Measurements from ENCODE around the gene ACVRL1.

ACVRL1 gene

DNA sequence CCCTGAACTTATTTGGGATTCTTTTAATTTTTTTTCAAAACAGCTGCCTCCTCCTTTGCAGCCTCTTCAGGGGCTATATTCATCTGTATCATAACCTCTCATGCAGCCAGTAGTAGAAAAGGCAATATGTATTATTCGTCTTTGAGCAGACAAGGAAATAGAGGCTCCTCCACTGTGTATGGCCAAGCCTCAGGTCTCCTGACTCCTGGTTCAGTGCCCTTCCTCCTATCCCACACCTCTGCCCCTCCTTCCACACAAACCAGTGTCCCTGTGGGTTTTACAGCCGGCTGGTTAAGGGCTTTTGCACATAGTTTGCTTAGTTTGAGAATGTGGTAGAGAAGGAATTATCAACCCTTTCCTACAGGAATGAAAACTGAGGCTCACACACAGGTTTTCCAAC lies 8.8 kb upstream of the ACVRL1 start:
- DNase-seq (ENCODE audit: low read depth), result no peak
- TF ChIP-seq, protein P1, sequence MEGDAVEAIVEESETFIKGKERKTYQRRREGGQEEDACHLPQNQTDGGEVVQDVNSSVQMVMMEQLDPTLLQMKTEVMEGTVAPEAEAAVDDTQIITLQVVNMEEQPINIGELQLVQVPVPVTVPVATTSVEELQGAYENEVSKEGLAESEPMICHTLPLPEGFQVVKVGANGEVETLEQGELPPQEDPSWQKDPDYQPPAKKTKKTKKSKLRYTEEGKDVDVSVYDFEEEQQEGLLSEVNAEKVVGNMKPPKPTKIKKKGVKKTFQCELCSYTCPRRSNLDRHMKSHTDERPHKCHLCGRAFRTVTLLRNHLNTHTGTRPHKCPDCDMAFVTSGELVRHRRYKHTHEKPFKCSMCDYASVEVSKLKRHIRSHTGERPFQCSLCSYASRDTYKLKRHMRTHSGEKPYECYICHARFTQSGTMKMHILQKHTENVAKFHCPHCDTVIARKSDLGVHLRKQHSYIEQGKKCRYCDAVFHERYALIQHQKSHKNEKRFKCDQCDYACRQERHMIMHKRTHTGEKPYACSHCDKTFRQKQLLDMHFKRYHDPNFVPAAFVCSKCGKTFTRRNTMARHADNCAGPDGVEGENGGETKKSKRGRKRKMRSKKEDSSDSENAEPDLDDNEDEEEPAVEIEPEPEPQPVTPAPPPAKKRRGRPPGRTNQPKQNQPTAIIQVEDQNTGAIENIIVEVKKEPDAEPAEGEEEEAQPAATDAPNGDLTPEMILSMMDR (IDR thresholded peaks at IDR 0.05; ENCODE audit: low read depth, low read length, missing control alignments), result no peak
- H3K4me3 ChIP-seq (ENCODE audit: low read depth, low read length), result no peak overlapping the region

DNA sequence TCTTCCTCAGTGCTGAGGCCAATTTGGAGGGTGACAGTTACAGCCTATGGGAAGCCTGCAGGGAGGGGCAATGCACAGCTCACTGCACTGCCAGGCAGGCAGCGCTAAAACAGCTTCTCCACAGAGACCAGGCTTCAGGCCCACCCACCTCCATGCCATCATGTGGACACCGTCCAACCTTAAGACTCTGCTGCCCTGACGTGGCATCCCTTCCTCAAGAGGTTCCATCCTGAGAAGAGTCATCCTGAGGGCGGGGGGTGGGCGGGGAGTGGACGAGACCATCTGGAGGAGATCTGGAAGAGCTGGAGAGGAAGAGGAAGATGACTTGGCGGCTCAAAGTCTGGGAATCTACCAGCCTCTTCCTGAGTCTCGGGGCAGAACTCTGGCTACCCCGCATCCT lies 8.4 kb upstream of the ACVRL1 start:
- TF ChIP-seq, protein P1 (IDR thresholded peaks at IDR 0.05; ENCODE audit: low read depth, low read length, missing control alignments), result no peak
- no peak overlapping the region for H3K4me3 ChIP-seq (ENCODE audit: low read depth, low read length)
- no peak for DNase-seq (ENCODE audit: low read depth)

DNA sequence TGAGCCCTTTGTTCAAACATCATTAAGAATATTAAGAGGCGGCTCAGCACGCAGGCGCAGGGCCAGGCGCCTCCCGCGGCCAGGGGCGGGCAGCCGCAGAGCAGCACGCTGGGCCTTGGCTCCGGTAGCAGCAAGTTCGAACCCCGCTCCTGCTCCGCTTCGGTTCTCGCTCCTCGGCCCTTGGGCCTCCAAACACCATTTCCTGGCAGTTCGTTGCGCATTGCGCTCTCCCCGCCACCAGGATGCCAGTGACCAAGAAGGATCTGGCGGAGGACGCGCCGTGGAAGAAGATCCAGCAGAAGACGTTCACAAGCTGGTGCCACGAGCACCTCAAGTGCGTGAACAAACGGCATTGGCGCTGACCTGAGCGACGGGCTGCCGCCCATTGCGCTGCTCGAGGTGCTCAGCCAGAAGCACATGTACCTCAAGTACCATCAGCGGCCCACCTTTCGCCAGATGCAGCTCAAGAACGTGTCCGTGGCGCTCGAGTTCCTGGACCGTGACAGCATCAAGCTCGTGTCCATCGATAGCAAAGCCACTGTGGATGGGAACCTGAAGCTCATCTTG lies 6.9 kb upstream of the ACVRL1 start:
- TF ChIP-seq, protein P1 (IDR thresholded peaks at IDR 0.05; ENCODE audit: low read depth, low read length, missing control alignments), result no peak
- DNase-seq (ENCODE audit: low read depth), result no peak
- H3K4me3 ChIP-seq (ENCODE audit: low read depth, low read length), result no peak overlapping the region

DNA sequence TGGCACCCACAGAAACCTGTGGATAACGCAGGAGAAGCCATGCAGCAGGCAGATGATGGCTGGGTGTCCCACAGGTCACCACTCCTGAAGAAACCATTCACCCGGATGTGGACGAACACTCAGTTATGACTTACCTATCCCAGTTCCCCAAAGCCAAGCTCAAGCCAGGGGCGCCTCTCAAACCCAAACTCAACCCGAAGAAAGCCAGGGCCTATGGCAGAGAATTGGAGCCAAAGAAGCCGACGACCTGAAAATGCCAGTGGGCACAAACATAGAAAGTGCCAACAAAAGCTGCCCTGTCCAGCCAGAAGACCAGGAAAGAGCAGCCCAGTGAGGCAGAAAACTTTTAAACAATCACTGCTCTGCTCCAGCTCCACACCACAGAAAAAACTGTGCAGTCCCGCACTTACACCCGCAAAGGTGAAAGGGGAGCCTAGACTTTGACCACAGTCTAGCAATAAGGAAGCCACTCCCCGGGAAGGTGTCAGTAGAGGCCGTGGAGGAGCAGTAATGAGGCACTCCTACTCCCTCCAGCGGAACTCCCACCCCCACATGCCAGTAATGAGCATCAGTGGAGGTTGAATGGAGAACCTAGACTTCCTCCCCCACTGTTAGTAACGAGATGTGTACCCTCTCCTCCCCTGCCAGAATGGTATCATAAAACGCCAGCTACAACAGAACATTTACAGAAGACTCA lies 6.0 kb upstream of the ACVRL1 start:
- no peak for DNase-seq (ENCODE audit: low read depth)
- TF ChIP-seq, protein P1 (IDR thresholded peaks at IDR 0.05; ENCODE audit: low read depth, low read length, missing control alignments), result no peak
- H3K4me3 ChIP-seq (ENCODE audit: low read depth, low read length), result no peak overlapping the region

DNA sequence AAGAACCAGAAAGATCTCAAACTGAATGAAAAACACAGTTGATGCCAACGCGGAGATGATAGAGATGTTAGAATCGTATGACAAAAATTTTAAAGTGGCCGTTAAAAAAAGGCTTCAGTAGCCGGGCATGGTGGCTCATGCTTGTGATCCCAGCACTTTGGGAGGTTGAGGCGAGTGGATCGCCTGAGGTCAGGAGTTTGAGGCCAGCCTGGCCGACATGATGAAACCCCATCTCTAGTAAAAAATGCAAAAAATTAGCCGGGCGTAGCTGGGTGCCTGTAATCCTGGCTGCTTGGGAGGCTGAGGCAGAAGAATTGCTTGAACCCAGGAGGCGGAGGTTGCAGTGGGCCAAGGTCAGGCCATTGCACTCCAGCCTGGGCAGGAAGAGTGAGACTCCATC lies 5.4 kb upstream of the ACVRL1 start:
- DNase-seq (ENCODE audit: low read depth), result no peak
- TF ChIP-seq, protein P1 (IDR thresholded peaks at IDR 0.05; ENCODE audit: low read depth, low read length, missing control alignments), result no peak
- H3K4me3 ChIP-seq (ENCODE audit: low read depth, low read length), result no peak overlapping the region

DNA sequence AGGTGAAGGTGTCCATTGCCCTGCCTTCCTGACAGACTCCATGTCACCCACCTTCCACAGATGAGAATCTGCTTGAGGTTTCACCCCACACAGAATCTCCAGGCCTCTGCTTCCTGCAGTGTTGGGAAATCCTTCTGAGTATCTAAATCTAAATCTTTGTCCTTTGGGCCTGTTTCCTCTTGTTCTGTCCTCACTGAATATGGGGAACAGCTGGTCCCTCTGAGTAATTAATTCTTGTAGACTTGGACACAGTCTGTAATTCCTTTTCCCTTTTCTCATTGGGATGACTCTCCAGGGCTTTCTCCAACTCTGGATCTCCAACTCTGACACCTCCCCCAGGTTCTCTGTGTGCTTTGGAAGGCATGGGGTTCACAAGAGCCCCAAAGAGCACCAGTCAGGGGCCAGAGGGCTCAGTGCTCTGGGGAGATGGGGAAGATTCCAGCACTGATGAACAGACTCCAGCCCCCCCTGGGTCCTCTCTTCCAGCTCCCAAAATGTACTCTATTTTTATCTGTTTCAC lies 2.3 kb upstream of the ACVRL1 start:
- DNase-seq (ENCODE audit: low read depth), result no peak
- TF ChIP-seq, protein P1 (IDR thresholded peaks at IDR 0.05; ENCODE audit: low read depth, low read length, missing control alignments), result no peak
- no peak overlapping the region for H3K4me3 ChIP-seq (ENCODE audit: low read depth, low read length)

Measured in GM12864 (cell line).